Measurements from ENCODE around the gene CCDC13. TPM values are rescaled to one million over a fixed set of nuclear protein-coding genes. Genes with fewer than 3 reads are reported as not detected.
A peak's percentile ranks its signal among the peaks of the same experiment; 100 is the strongest.

The CCDC13 gene
- total and polyA plus RNA-seq, 4 donors, result 0.42 to 2.3 (median 1.0) TPM

- no peak for TF ChIP-seq ATF3 (IDR thresholded peaks at IDR 0.05)
- peak; percentile 43 for TF ChIP-seq YY1 (IDR thresholded peaks at IDR 0.05)
These were observed 10.9 kb downstream of the CCDC13 start (continued) for GRCh38 chr3:42762046-42762724.

GRCh38 chr3:42758126-42758525 is 14.9 kb downstream of the CCDC13 start:
- Histone ChIP-seq H3K27me3 (ENCODE audit: control insufficient read depth in 4 of 4, insufficient read depth in 4 of 4, low read length in 3 of 4) (no peaks in the 10 kb centered on the region), H3K4me1 (ENCODE audit: control insufficient read depth in 4 of 4, insufficient read depth in 4 of 4, low read length in 3 of 4) (peaks cover 16 to 28% (median 17%) of the 10 kb centered on the region in 4 donors), H3K9ac (ENCODE audit: low read depth in 1 of 2, low read length in 2 of 2) (no peak overlapping the region), H3K27ac (ENCODE audit: low read depth in 1 of 2, low read length in 2 of 2) (no peak overlapping the region), H3K36me3 (ENCODE audit: control insufficient read depth in 4 of 4, insufficient read depth in 3 of 4, low read depth in 1 of 4, low read length in 3 of 4) (no peaks in the 10 kb centered on the region), H3K4me3 (ENCODE audit: low read depth in 1 of 3, low read length in 3 of 3) (no peak overlapping the region), H3K9me3 (ENCODE audit: control insufficient read depth in 4 of 4, low read length in 3 of 4) (no peaks in the 10 kb centered on the region)
- no peak for DNase-seq (ENCODE audit: low spot score)
- 88% methylated on average over 11 of the region's 11 CpGs for WGBS
- TF ChIP-seq CTCF (IDR thresholded peaks at IDR 0.05; ENCODE audit: low read depth, low read length, missing input control) (no peak), HNF4A (conservative IDR thresholded peaks at IDR 0.05) (no peak), REST (IDR thresholded peaks at IDR 0.05) (no peak), ATF3 (IDR thresholded peaks at IDR 0.05) (no peak), ZBTB33 (IDR thresholded peaks at IDR 0.05) (no peak), MAX (IDR thresholded peaks at IDR 0.05) (no peak), JUND (IDR thresholded peaks at IDR 0.05) (no peak), FOXA1 (IDR thresholded peaks at IDR 0.05) (no peak)

GRCh38 chr3:42756681-42757213 is 16.3 kb downstream of the CCDC13 start:
- H3K36me3 ChIP-seq (ENCODE audit: control insufficient read depth in 4 of 4, insufficient read depth in 3 of 4, low read depth in 1 of 4, low read length in 3 of 4), result no peaks in the 10 kb centered on the region
- peaks cover 8 to 18% (median 10%) of the 10 kb centered on the region in 4 donors for H3K4me1 ChIP-seq (ENCODE audit: control insufficient read depth in 4 of 4, insufficient read depth in 4 of 4, low read length in 3 of 4)
- H3K27ac ChIP-seq (ENCODE audit: low read depth in 1 of 2, low read length in 2 of 2), result no peak overlapping the region
- H3K9me3 ChIP-seq (ENCODE audit: control insufficient read depth in 4 of 4, low read length in 3 of 4), result no peaks in the 10 kb centered on the region
- no peak for DNase-seq (ENCODE audit: low spot score)
- TF ChIP-seq CTCF (IDR thresholded peaks at IDR 0.05; ENCODE audit: low read depth, low read length, missing input control) (no peak), HNF4A (conservative IDR thresholded peaks at IDR 0.05) (peak; percentile 61 to 79)
- no peak overlapping the region for H3K4me3 ChIP-seq (ENCODE audit: low read depth in 1 of 3, low read length in 3 of 3)
- H3K27me3 ChIP-seq (ENCODE audit: control insufficient read depth in 4 of 4, insufficient read depth in 4 of 4, low read length in 3 of 4), result no peaks in the 10 kb centered on the region
- no peak overlapping the region for H3K9ac ChIP-seq (ENCODE audit: low read depth in 1 of 2, low read length in 2 of 2)
- 66% methylated on average over 6 of the region's 6 CpGs for WGBS

Measured in liver (tissue), 9 donors.